ENCODE measurements around the gene RAB30.
"Not testable (repeated sequence)": the region's sequence is repeated elsewhere in the genome, so short reads cannot be mapped to it uniquely, and the experiment has no call there.

The RAB30 gene

DNA sequence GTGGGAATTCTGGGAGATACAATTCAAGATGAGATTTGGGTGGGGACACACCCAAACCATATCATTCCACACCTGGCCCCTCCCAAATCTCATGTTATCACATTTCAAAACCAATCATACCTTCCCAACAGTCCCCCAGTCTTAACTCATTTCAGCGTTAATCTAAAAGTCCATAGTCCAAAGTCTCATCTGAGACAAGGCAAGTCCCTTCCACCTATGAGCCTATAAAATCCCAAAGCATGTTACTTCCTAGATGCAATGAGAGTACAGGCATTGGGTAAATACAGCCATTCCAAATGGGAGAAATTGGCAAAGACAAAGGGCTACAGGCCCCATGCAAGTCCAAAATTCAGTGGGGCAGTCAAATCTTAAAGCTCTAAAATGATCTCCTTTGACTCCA lies 128.3 kb downstream of the RAB30 start:
- not testable (repeated sequence) for DNase-seq (ENCODE audit: low spot score)

GRCh38 chr11:82942376-82942775 lies 129.3 kb downstream of the RAB30 start:
- DNase-seq (ENCODE audit: low spot score): no peak

DNA sequence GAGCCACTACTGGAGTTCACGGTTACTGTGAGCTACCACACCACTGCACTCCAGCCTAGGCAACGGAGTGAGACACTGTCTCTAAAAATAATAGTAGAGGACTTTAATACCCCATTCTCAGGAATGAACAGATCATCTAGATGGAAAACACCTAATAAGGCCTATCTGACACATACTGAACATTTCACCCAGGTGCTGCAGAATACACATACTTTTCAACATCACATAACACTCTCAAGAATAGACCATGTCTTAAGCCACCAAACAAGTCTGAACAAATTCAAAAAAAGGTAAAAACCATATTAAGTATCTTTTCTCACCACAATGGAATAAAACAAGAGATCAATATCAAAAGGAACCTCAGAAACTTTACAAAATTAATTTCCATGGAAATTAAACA lies 132.2 kb downstream of the RAB30 start:
- DNase-seq (ENCODE audit: low spot score): no peak

GRCh38 chr11:82937554-82937953 lies 134.1 kb downstream of the RAB30 start:
- no peak for DNase-seq (ENCODE audit: low spot score)

- DNase-seq (ENCODE audit: low spot score): no peak
Measured at GRCh38 chr11:82936261-82936660, 135.4 kb downstream of the RAB30 start.

DNA sequence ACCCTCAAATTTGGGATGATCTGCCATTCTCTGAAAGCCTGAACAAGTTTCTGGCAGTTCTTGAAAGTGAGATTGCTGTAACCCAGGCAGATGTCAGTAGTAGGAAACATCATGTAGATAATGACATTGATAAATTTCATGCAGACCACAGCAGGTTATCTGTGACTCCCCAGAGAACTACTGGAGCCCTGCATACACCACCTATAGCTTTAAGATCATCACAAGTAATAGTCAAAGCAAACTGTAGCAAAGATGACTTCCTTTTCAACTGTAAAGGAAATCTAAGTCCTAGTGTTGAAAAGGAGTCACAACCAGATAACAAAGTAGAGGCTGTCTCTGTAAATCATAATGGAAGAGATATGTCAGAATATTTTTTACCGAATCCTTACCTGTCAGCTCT lies 139.1 kb downstream of the RAB30 start:
- DNase-seq (ENCODE audit: low spot score): no peak

GRCh38 chr11:82930734-82931133 lies 141.0 kb downstream of the RAB30 start:
- no peak for DNase-seq (ENCODE audit: low spot score)

- DNase-seq (ENCODE audit: low spot score): no peak
Measured at GRCh38 chr11:82930229-82930628, 141.5 kb downstream of the RAB30 start.

- no peak for DNase-seq (ENCODE audit: low spot score)
Measured at GRCh38 chr11:82929121-82929520, 142.6 kb downstream of the RAB30 start.

GRCh38 chr11:82927264-82927880 lies 144.3 kb downstream of the RAB30 start:
- peak; percentile 74 for DNase-seq (ENCODE audit: low spot score)

GRCh38 chr11:82924522-82925224 lies 147.0 kb downstream of the RAB30 start:
- DNase-seq (ENCODE audit: low spot score): no peak
